HG03039 (cell line): Measurements from ENCODE around the gene LRRC28.

ENCODE experiments used
- ATAC-seq: cut with Tn5 transposase; IDR thresholded peaks from one replicate; pipeline ENCODE4 v1.9.1; 2021; ENCODE audit warnings: mild to moderate bottlenecking, moderate library complexity; ENCODE audit not compliant: unreplicated experiment

LRRC28 gene

GRCh38 chr15:99433026-99433756 lies 181.9 kb downstream of the LRRC28 start:
- ATAC-seq: no peak

GRCh38 chr15:99433757-99434450 lies 182.6 kb downstream of the LRRC28 start:
- no peak for ATAC-seq

GRCh38 chr15:99434506-99435112 lies 183.3 kb downstream of the LRRC28 start:
- no peak for ATAC-seq

GRCh38 chr15:99435113-99435695 lies 183.9 kb downstream of the LRRC28 start:
- ATAC-seq: no peak

- ATAC-seq: no peak
Measured at GRCh38 chr15:99435877-99436541, 184.7 kb downstream of the LRRC28 start.

- no peak for ATAC-seq
Measured at GRCh38 chr15:99436542-99437314, 185.4 kb downstream of the LRRC28 start.

- no peak for ATAC-seq
Measured at GRCh38 chr15:99437315-99438223, 186.3 kb downstream of the LRRC28 start.

GRCh38 chr15:99438224-99438585 lies 186.9 kb downstream of the LRRC28 start:
- ATAC-seq: no peak

- ATAC-seq: no peak
Measured at GRCh38 chr15:99438691-99439523, 187.6 kb downstream of the LRRC28 start.

GRCh38 chr15:99439524-99439835 lies 188.2 kb downstream of the LRRC28 start:
- no peak for ATAC-seq

- no peak for ATAC-seq
Measured at GRCh38 chr15:99440029-99440428, 188.7 kb downstream of the LRRC28 start.
